GM13976 (cell line): Measurements from ENCODE around the gene LY6G5C.

Source experiments
- DNase-seq: peaks from one replicate; pipeline ENCODE4 v3.0.0; 2012; ENCODE audit warnings: low spot score
- CTCF ChIP-seq: IDR thresholded peaks from 2 replicates; pipeline ENCODE4 v1.5.1; 2012; ENCODE audit warnings: borderline replicate concordance, mild to moderate bottlenecking; ENCODE audit not compliant: insufficient read depth; ENCODE audit errors: extremely low read depth, missing control alignments, control extremely low read depth
- in situ Hi-C: fragments of 300-500 bp; cut with MboI; formaldehyde crosslinking; loops from one replicate; pipeline ENCODE4 v1.12.0; 2022; ENCODE audit warnings: low sequenced_read_pairs, mixed read lengths, inconsistent platforms; ENCODE audit not compliant: unreplicated experiment

Gene LY6G5C

GRCh38 chr6:31631209-31631608, 49.7 kb downstream of the LY6G5C start:
- TF ChIP-seq CTCF: no peak
- in situ Hi-C loops: no loop called here
- no peak for DNase-seq

- in situ Hi-C loops: no loop called here
- no peak for DNase-seq
- no peak for TF ChIP-seq CTCF
Observed at GRCh38 chr6:31630177-31630934, 50.5 kb downstream of the LY6G5C start.

- no peak for DNase-seq
- TF ChIP-seq CTCF: no peak
- in situ Hi-C loops: no loop called here
Observed at GRCh38 chr6:31629014-31629413, 51.9 kb downstream of the LY6G5C start.

- DNase-seq: no peak
- no peak for TF ChIP-seq CTCF
- in situ Hi-C loops: no loop called here
Observed at GRCh38 chr6:31627690-31628287, 53.1 kb downstream of the LY6G5C start.

- TF ChIP-seq CTCF: no peak
- DNase-seq: no peak
- in situ Hi-C loops: no loop called here
Observed at GRCh38 chr6:31626952-31627351, 53.9 kb downstream of the LY6G5C start.
